ENCODE measurements around the gene E2F6.

- no peak for TF ChIP-seq CREM (IDR thresholded peaks at IDR 0.05; ENCODE audit: low read depth)
- TF ChIP-seq EZH2 (IDR thresholded peaks at IDR 0.05; ENCODE audit: borderline replicate concordance, control insufficient read depth, low read depth, low read length) = no peak
- no peak for TF ChIP-seq RCOR1 (conservative IDR thresholded peaks at IDR 0.05; ENCODE audit: low read depth, low read length)
- TF ChIP-seq POLR2A (IDR thresholded peaks at IDR 0.05; ENCODE audit: low read depth, low read length) = no peak
- no peak for TF ChIP-seq SKIL (IDR thresholded peaks at IDR 0.05; ENCODE audit: low read depth, poor library complexity, severe bottlenecking)
- TF ChIP-seq FOXM1 (IDR thresholded peaks at IDR 0.05; ENCODE audit: low read depth, low read length) = no peak
- TF ChIP-seq, protein P1, sequence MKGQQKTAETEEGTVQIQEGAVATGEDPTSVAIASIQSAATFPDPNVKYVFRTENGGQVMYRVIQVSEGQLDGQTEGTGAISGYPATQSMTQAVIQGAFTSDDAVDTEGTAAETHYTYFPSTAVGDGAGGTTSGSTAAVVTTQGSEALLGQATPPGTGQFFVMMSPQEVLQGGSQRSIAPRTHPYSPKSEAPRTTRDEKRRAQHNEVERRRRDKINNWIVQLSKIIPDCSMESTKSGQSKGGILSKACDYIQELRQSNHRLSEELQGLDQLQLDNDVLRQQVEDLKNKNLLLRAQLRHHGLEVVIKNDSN (IDR thresholded peaks at IDR 0.05; ENCODE audit: borderline replicate concordance, extremely low read length, insufficient read depth, low read depth, low read length) = no peak
- no peak for TF ChIP-seq TAF1 (IDR thresholded peaks at IDR 0.05; ENCODE audit: borderline replicate concordance, low read depth, low read length)
- no peak for TF ChIP-seq BRCA1 (IDR thresholded peaks at IDR 0.05; ENCODE audit: low read depth, low read length)
- TF ChIP-seq CTCF (IDR thresholded peaks at IDR 0.05 in 2 of 3, conservative IDR thresholded peaks at IDR 0.05 in 1 of 3; ENCODE audit: control insufficient read depth in 2 of 3, extremely low read depth in 1 of 3, insufficient read depth in 1 of 3, low read depth in 3 of 3, low read length in 3 of 3) = no peak
These were observed 45.8 kb downstream of the E2F6 start for GRCh38 chr2:11420190-11420589.
